Measurements from ENCODE around the gene XDH.

- TF ChIP-seq CTCF (IDR thresholded peaks at IDR 0.05) (no peak), POLR2A (IDR thresholded peaks at IDR 0.05) (no peak)
Measured at GRCh38 chr2:31386172-31386571, 28.4 kb downstream of the XDH start.
